WTC11 (cell line): ENCODE measurements around the gene PLPP3. TPM values are rescaled to one million over a fixed set of nuclear protein-coding genes. Genes with fewer than 3 reads are reported as not detected.

ENCODE experiments used
- ATAC-seq: fragments of 200-7000 bp; cut with Tn5 transposase; 2 replicates; pipeline ENCODE4 v1.10.0; 2021; ENCODE audit warnings: mild to moderate bottlenecking, moderate library complexity
- CTCF ChIA-PET: fragments of 300-600 bp; sonication (Branson Sonifier 250); formaldehyde crosslinking; loops from one replicate; lab custom pipeline; 2021; ENCODE audit warnings: antibody characterized with exemption; lab: Charles Lee
- POLR2A ChIA-PET: fragments of 350-600 bp; sonication (Branson Sonifier 250); formaldehyde crosslinking; loops from one replicate; lab custom pipeline; 2021; ENCODE audit warnings: antibody characterized with exemption; lab: Charles Lee
- DNase-seq: peaks from one replicate; pipeline ENCODE4 v3.0.0; 2021; ENCODE audit warnings: low spot score
- H3K27ac Mint-ChIP-seq: 2 replicates; pipeline ENCODE4 v1.8.0; 2021; ENCODE audit warnings: mixed read lengths
- H3K27me3 Mint-ChIP-seq: 2 replicates; pipeline ENCODE4 v1.8.0; 2021; ENCODE audit warnings: low read depth, mild to moderate bottlenecking, moderate library complexity, mixed read lengths
- H3K36me3 Mint-ChIP-seq: 2 replicates; pipeline ENCODE4 v1.8.0; 2021; ENCODE audit warnings: mixed read lengths
- H3K4me1 Mint-ChIP-seq: 2 replicates; pipeline ENCODE4 v1.8.0; 2022; ENCODE audit warnings: mixed read lengths
- H3K4me3 Mint-ChIP-seq: 2 replicates; pipeline ENCODE4 v1.8.0; 2021; ENCODE audit warnings: mild to moderate bottlenecking, moderate library complexity, mixed read lengths
- H3K9me3 Mint-ChIP-seq: 2 replicates; pipeline ENCODE4 v1.8.0; 2021; ENCODE audit warnings: mixed read lengths
- AFF4 ChIP-seq: sonication (generic); formaldehyde crosslinking; IDR thresholded peaks from 2 replicates; pipeline ENCODE4 v1.8.1; 2023; ENCODE audit warnings: mild to moderate bottlenecking, missing genetic modification reagents, borderline replicate concordance
- ATF6 ChIP-seq: sonication (generic); formaldehyde crosslinking; IDR thresholded peaks from 2 replicates; pipeline ENCODE4 v1.8.1; 2023; ENCODE audit warnings: mild to moderate bottlenecking, missing genetic modification reagents
- CDX4 ChIP-seq: fragments of 250-450 bp; sonication (Bioruptor Pico); IDR thresholded peaks from 2 replicates; pipeline ENCODE4 v1.9.0; 2021; ENCODE audit warnings: moderate library complexity, mild to moderate bottlenecking, inconsistent platforms, borderline replicate concordance
- CTCF ChIP-seq: fragments of 200-600 bp; IDR thresholded peaks from 2 replicates; pipeline ENCODE4 v1.8.0; 2022; ENCODE audit warnings: antibody characterized with exemption
- E2F5 ChIP-seq: sonication (generic); formaldehyde crosslinking; IDR thresholded peaks from 2 replicates; pipeline ENCODE4 v1.8.1; 2022; ENCODE audit warnings: mild to moderate bottlenecking, moderate library complexity, missing genetic modification reagents
- ESRRA ChIP-seq: sonication (generic); formaldehyde crosslinking; IDR thresholded peaks from 2 replicates; pipeline ENCODE4 v1.8.1; 2022; ENCODE audit warnings: mild to moderate bottlenecking, missing genetic modification reagents, borderline replicate concordance
- HMGA2 ChIP-seq: fragments of 250-450 bp; sonication (Bioruptor Pico); IDR thresholded peaks from 2 replicates; pipeline ENCODE4 v1.4.0; 2021; ENCODE audit warnings: mild to moderate bottlenecking, moderate library complexity
- JAZF1 ChIP-seq: fragments of 250-450 bp; sonication (Bioruptor Pico); IDR thresholded peaks from 2 replicates; pipeline ENCODE4 v1.9.0; 2021; ENCODE audit warnings: moderate library complexity, mild to moderate bottlenecking, inconsistent platforms
- NR1H2 ChIP-seq: sonication (generic); formaldehyde crosslinking; IDR thresholded peaks from 2 replicates; pipeline ENCODE4 v1.9.0; 2021; ENCODE audit warnings: mild to moderate bottlenecking, moderate library complexity, missing genetic modification reagents
- NR2C2 ChIP-seq: sonication (generic); formaldehyde crosslinking; IDR thresholded peaks from 2 replicates; pipeline ENCODE4 v1.8.0; 2022; ENCODE audit warnings: mild to moderate bottlenecking, missing genetic modification reagents
- OVOL2 ChIP-seq: fragments of 250-450 bp; sonication (Bioruptor Pico); IDR thresholded peaks from 2 replicates; pipeline ENCODE4 v1.9.0; 2021; ENCODE audit warnings: mild to moderate bottlenecking, borderline replicate concordance
- PRDM15 ChIP-seq: sonication (generic); formaldehyde crosslinking; IDR thresholded peaks from 2 replicates; pipeline ENCODE4 v1.8.0; 2022; ENCODE audit warnings: missing genetic modification reagents
- RELA ChIP-seq: sonication (generic); formaldehyde crosslinking; IDR thresholded peaks from 2 replicates; pipeline ENCODE4 v1.8.1; 2022; ENCODE audit warnings: missing genetic modification reagents, mild to moderate bottlenecking, borderline replicate concordance
- SMAD4 ChIP-seq: sonication (generic); formaldehyde crosslinking; IDR thresholded peaks from 2 replicates; pipeline ENCODE4 v1.8.0; 2022; ENCODE audit warnings: mild to moderate bottlenecking, missing genetic modification reagents
- SOX15 ChIP-seq: fragments of 250-450 bp; sonication (Bioruptor Pico); IDR thresholded peaks from 2 replicates; pipeline ENCODE4 v1.9.0; 2021; ENCODE audit warnings: mild to moderate bottlenecking
- TP53 ChIP-seq: sonication (generic); formaldehyde crosslinking; IDR thresholded peaks from 2 replicates; pipeline ENCODE4 v1.8.1; 2023; ENCODE audit warnings: mild to moderate bottlenecking, missing genetic modification reagents
- USF2 ChIP-seq: sonication (generic); formaldehyde crosslinking; IDR thresholded peaks from 2 replicates; pipeline ENCODE4 v1.8.1; 2023; ENCODE audit warnings: mild to moderate bottlenecking, missing genetic modification reagents, moderate library complexity
- ZBTB43 ChIP-seq: sonication (generic); formaldehyde crosslinking; IDR thresholded peaks from 2 replicates; pipeline ENCODE4 v1.8.1; 2023; ENCODE audit warnings: mild to moderate bottlenecking, missing genetic modification reagents
- ZMAT4 ChIP-seq: fragments of 250-450 bp; sonication (Bioruptor Pico); IDR thresholded peaks from 2 replicates; pipeline ENCODE4 v1.9.0; 2021; ENCODE audit warnings: mild to moderate bottlenecking
- ZNF121 ChIP-seq: sonication (generic); formaldehyde crosslinking; IDR thresholded peaks from 2 replicates; pipeline ENCODE4 v1.8.0; 2023; ENCODE audit warnings: missing genetic modification reagents
- total RNA-seq: library from RNA; stranded (reverse); gene quantifications from 3 replicates; pipeline ENCODE4 v1.2.3, GENCODE V29; 2021

Gene PLPP3
- total RNA-seq, 1 experiment from 2014 or later = 31.0 TPM

GRCh38 chr1:56543783-56544612, 35.4 kb downstream of the PLPP3 start (continued):
- TF ChIP-seq E2F5 (CRISPR knock-in tag) = no peak
- TF ChIP-seq SMAD4 = no peak
- TF ChIP-seq ESRRA (CRISPR knock-in tag) = no peak
- no peak for TF ChIP-seq RELA (CRISPR knock-in tag)
- no peak for TF ChIP-seq ZBTB43 (CRISPR knock-in tag)
- no peak for TF ChIP-seq ZNF121 (CRISPR knock-in tag)
- no peak for TF ChIP-seq NR2C2
- TF ChIP-seq TP53 (CRISPR knock-in tag) = no peak

- peak overlapping the region; percentile 35; the same call in 1 of the 2 replicates for H3K27ac Mint-ChIP-seq
- no peaks in the 10 kb centered on the region for H3K9me3 Mint-ChIP-seq
- no peaks in the 10 kb centered on the region for H3K27me3 Mint-ChIP-seq
- ATAC-seq (no peak), DNase-seq (no peak)
- no peak overlapping the region for H3K4me3 Mint-ChIP-seq
- peaks cover 22% of the 10 kb centered on the region for H3K36me3 Mint-ChIP-seq
- ChIA-PET CTCF (interaction anchor here (0.7 kb wide), 1 partner anchor 932 kb away, joined by 3 read pairs; no protein-coding TSS in a partner anchor), POLR2A (no interaction called here)
- peaks cover 36% of the 10 kb centered on the region for H3K4me1 Mint-ChIP-seq
- no peak for TF ChIP-seq OVOL2 (CRISPR knock-in tag)
- TF ChIP-seq ZMAT4 (CRISPR knock-in tag) = no peak
- TF ChIP-seq HMGA2 (CRISPR knock-in tag) = no peak
- no peak for TF ChIP-seq SOX15 (CRISPR knock-in tag)
- no peak for TF ChIP-seq CDX4 (CRISPR knock-in tag)
- no peak for TF ChIP-seq AFF4
- no peak for TF ChIP-seq JAZF1 (CRISPR knock-in tag)
- TF ChIP-seq NR1H2 (CRISPR knock-in tag) = no peak
- TF ChIP-seq SMAD4 = no peak
- no peak for TF ChIP-seq ATF6
- TF ChIP-seq USF2 (CRISPR knock-in tag) = no peak
- no peak for TF ChIP-seq CTCF
- no peak for TF ChIP-seq PRDM15 (CRISPR knock-in tag)
Observed at GRCh38 chr1:56542651-56543050, 36.7 kb downstream of the PLPP3 start.
